Activated CD8-positive, alpha-beta memory T cell treated with anti-CD3 and anti-CD28 coated beads, Interleukin-2, amount 50 U/mL, for 24 hours (primary cell): ENCODE measurements around the gene VPS52.
A peak's percentile ranks its signal among the peaks of the same experiment; 100 is the strongest.
"Not testable (repeated sequence)": the region's sequence is repeated elsewhere in the genome, so short reads cannot be mapped to it uniquely, and the experiment has no call there.

Experiments
- DNase-seq: peaks from one replicate; pipeline ENCODE4 v3.0.0-alpha.2; 2020; ENCODE audit errors: extremely low read depth

The VPS52 gene

GRCh38 chr6:33301877-33302276 lies 30.2 kb upstream of the VPS52 start:
- no peak for DNase-seq

DNA sequence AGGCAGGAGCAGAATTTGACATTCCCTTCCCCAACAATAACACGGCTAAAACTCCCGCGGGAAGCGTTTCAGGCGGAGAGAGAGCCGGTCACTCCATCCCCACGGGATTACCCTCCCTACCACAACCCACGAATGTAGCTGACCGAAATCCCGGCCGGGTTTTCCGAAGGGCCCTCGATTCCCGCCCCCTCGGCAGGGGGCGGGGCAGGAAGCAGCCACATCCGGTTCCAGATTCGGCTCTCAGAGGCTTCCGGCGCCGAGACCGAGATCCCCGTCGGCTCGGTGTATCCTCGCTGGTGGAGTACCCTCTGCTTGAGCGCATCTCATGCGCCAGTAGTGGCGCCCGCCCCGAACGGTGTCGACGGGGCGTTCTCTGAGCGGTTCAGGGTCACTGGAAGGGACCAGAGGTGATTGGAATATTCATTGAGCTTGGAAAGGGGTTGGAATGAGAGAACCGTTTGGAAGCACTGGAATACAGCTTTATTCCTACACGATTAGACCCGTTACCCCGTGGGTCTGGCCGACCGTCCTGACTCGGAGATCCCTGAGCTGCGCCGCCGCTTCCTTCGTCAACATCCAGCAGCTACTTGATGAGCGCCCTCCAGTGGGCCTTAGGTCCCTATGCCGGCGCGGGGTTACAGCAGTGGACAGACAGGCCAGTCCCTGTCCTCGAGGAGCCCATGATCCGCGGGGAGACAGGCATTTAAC lies 27.7 kb upstream of the VPS52 start:
- peak; percentile 84 for DNase-seq

- no peak for DNase-seq
Observed at GRCh38 chr6:33298773-33299236, 27.1 kb upstream of the VPS52 start, which contains the start of gene RGL2. RGL2 (minus strand) TSS chr6:33298942; CDS start chr6:33298610, 332 bp downstream.

DNA sequence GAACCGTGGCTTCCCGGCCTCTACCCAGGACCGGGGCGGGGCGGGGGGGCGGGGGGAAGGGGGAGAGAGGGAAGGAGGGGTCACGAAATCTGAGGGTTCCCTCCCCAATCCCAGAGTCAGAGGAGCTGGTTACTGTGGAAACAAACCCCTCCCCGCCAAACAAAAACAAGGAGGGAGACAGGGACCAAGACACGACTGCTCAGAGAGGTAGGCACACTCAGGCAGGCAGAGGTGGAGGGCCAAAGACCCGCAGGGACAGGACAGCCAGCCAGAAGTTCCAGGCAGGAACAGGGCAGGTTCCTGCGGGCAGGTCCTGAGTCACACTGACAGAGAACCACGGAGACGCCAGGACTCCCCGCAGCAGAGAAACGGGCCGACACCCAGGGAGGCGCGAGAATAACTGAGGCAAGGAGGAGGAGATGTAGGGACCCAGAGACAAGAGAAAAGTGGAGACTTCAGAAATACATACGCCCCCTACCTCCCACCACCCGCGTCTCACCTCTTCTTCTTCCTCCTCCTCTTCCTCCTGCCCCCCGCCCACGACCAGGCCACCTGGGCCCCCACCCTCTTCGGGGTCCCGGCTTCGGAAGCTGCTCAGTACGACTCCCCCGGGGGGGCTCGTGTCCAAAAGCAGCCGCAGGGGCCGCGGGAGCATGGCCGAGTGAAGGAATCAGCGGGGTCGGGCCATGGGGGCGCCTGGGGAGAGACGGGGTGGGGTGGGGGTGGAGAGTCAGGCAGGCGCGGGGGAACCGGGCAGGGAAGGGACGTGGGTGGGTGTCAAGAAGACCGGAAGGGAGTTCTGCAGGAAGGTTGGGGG lies 26.5 kb upstream of the VPS52 start:
- no peak for DNase-seq

- DNase-seq: no peak
Observed at GRCh38 chr6:33297406-33297955, 25.8 kb upstream of the VPS52 start.

- DNase-seq: no peak
Observed at GRCh38 chr6:33296797-33297405, 25.2 kb upstream of the VPS52 start.

GRCh38 chr6:33295621-33296369 lies 24.1 kb upstream of the VPS52 start:
- no peak for DNase-seq

GRCh38 chr6:33294086-33294823 lies 22.6 kb upstream of the VPS52 start:
- no peak for DNase-seq

DNA sequence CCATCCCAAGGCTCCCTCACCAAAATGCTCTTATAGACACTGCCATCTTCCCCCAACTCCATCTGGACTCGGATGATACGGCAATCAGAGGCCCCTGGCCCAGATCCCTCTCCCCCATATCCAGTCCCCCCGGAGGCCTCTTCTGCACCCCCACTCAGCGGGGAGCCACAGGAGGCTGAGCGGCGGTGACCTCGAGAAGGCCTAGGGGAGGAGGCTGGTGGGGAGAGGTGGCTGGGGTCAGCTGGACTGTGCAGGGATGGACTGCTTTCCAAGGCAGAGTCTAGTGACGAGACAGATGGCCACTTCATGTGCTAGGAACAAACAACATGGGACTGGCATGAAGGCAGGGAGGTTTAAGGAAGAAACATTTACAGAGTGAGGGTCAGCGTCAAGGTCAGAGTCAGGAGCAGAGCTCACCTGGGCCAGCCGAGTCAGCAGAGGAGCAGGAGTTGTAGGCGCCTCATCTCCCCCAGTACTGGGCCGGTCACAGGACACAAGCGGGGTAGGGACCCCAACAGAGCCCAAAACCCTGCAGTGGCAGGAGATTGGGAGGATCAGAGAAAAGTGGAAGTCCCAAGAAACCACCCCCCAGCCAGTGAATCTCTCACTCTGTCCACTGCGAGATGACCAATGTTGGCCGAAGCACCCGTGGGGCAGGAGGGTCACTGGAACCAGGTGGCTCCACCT lies 21.5 kb upstream of the VPS52 start:
- DNase-seq: no peak

DNA sequence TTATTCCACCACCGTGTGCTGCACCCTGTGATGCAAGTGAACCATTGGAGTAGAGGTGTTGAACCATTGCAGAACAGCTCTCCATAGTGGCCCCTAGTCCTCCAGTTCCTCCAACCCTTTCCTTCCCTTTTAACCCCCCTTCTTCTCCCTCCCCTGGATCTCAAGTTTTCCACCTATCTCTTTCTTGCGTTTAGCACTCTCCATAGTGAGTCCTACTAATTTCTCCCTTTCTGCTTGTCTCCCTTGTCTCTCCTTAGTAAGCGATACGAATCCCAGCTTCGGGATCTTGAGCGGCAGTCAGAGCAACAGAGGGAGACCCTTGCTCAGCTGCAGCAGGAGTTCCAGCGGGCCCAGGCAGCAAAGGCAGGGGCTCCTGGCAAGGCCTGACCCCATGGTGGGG lies 18.8 kb upstream of the VPS52 start:
- no peak for DNase-seq

DNA sequence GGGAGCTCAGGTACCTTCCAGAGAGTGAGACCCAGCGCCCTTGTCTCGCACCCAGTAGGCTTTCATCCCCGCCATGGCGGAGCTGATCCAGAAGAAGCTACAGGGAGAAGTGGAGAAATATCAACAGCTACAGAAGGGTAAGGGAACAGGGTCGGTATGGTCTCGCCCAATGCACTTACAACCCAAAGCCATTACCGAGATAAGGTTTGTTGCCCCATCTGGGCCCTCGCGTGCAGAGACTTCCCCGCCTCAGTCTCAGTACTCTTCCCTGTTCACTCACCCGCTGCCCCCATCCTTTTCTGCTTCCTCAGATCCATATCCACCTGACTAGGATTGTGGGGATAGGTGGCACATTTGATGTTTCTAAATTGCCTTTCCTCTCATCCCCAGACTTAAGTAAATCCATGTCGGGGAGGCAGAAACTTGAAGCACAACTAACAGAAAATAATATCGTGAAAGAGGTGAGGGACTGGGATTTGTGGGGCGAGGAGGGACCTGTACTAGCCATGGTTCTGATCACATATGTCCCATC lies 18.2 kb upstream of the VPS52 start:
- DNase-seq: no peak

DNA sequence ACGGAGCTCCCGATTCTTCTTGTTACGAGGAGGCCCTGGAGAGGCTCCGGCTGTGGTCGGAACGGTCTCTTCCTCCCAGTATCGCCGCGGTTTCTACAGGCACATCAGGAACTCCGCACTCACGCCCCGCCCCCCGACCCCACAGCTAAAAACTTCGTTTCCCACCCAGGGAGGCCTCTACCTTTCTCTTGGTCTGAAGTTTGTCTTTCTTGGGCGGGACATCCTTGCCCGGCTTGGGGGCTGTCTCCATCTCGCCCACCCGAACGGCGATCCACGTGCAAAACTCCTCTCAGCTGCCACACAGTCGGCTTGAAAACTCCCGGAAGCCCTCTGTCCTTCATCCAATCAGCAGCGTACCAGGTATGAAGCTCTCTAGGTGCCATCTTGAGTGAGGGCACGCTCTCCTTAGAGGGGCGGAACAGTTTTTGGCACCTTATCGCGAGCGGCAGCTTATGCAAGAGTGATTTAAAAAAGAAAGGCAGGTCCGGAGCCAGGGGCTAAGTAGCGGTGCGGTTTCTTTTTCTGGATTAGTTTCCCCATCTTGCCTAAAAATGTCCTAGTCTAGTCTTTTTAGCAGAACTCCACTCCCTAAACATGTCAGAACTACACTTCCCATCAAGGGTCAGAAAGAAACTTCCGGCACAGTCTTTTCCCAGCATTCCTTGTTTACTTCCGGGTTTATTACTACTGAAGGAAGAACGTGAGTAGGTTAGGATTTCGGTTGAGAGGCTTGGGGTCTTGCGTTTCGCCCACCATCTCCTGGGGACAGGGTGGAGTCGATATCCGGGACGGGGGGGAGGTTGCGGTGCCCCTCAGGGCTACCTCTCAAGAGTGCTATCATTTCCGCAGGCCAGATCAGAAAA lies 17.5 kb upstream of the VPS52 start, which contains the start of the genes PFDN6 and WDR46:
Gene PFDN6 (plus strand): TSS at position 681 of the 863 bp plus-strand sequence. CDS start 256 bp downstream, outside the sequence.
Gene WDR46 (minus strand): TSS at position 319 of the 863 bp plus-strand sequence. CDS start 69 bp downstream, at position 250.
- DNase-seq: peak; percentile 63

DNA sequence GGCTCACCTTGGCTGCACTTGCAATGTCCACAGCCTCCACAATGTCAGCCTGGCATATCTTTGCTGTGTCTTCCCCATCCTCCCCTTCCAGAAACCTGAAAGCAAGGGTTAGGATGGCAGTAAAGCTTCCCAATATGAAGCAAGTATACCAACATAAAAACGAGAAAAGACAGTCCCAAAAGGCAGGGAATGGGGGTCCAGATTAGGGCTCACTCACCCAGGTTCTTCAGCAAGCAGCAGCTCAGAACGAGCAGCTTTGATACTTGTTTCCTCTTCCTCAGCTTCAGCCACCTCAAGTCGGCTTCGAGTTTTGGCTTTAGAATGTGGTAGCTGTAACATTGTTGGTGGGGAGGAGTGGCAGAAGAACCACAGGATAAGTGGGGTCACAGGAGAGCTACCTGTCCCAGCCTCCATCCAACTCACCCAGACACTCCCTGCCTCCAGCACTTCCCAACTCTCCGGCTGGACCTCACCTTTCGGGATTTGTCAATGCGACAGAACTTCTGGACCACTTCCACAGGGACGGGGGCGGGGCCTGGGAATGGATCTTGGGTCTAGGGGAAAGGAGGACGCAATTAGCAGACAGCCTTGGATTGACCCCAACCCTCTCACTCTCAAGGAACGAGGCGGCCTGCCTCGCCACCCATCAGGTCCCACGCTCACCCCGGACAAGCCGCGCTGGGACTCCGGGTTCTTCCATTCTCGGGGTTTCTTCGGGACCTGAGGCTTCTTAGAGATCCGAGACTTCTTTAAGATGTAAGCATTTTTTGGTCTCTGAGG lies 16.7 kb upstream of the VPS52 start:
- no peak for DNase-seq

DNA sequence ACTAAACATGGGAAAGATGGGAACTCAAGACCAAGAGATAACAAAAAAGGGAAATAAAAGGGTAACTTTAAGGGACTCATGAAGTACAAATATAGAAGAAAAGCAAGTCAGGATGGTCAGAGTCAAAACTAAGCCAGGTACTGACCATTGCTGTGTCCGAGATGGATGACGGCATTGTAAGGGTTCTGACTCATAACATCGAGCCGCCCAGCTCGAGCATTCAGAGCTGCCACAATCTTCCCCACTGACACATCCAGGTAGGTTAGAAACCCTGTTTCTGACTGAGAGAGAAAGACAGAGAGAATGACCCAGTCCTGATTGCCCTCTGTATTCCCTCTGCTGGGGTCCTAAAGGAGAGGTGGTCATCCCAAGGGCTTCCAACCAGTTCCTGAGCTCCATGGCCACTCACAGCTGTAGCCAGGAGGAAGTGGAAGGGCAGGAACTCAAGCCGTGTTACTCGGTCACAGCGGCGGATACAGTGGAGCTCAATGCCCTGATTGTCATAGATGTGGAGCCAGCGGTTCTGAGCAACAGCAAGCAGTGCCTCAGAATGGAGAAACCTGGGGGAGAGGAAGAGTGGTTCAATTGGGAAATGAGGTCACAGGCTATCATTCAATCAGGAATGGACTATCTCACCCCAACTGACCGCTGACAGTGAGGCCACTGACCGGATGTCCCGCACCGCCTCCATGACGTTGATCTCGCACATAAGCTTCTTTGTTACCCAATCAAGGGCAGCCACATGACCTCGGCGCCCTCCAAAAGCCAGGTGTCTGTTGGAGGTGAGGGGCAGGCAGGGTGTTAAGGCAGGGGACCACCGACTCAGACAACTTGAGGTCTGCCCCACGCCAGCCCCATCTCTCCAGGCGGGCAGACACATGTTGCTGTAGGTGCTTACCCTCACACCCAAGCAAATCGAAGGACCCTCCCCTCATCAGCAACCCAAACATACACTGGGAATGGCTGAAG lies 15.6 kb upstream of the VPS52 start:
- no peak for DNase-seq

GRCh38 chr6:33285214-33285613 lies 13.5 kb upstream of the VPS52 start:
- DNase-seq: not testable (repeated sequence)

- DNase-seq: no peak
Observed at GRCh38 chr6:33280539-33280938, 8.9 kb upstream of the VPS52 start.
